AG10803 (cell line): ENCODE measurements around the gene IGHMBP2.

Experiments used
- DNase-seq: peaks from one replicate; pipeline ENCODE4 v3.0.0; 2010; ENCODE audit warnings: low read depth
- H3K4me3 ChIP-seq: 2 replicates; pipeline ENCODE4 v1.5.1; 2011; ENCODE audit warnings: mild to moderate bottlenecking, low read length, control low read depth
- TF ChIP-seq, protein P1 (sequence below): conservative IDR thresholded peaks from 2 replicates; pipeline ENCODE4 v1.5.1; 2011; ENCODE audit warnings: mild to moderate bottlenecking, low read length, control low read depth, inconsistent platforms

IGHMBP2 gene

DNA sequence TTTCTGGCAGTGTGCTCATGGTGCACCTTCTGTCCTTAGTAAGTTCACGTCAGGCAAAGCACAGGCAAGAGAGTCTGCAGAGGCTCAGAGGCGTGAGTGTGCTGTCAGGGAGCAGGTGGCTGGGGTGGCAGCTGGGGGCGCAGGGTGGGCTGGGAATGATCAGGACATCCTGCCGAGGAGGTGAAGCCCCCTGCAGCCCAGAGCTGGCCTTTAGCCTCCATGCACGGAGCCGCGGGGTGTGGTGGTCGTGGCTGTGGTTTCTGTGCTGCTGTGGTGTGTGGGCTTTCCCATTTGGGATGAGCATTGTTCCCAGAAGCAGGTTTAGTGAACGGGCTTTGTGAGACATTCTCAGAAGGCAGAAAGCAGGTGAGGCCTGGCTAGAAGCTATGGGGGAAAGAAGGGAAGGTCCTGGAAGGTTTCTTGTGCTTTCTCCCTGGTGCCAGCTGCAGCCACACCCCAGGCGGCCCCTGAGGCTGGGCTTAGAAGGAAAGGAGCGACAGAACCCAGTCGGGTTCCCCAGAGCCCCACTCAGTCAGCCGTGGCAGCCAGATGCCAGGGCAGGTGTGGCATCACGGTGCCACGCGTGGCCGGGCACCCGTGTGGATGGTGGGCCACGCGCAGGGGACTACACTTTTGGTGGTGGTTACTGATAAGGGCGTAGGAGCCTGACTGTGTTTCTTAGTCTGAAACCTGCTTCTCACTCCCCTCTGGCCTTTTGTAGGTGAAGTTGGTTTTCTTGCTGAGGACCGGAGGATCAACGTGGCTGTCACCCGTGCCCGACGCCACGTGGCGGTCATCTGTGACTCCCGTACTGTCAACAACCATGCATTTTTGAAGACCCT, 32.0 kb downstream of the IGHMBP2 start:
- TF ChIP-seq, protein P1, sequence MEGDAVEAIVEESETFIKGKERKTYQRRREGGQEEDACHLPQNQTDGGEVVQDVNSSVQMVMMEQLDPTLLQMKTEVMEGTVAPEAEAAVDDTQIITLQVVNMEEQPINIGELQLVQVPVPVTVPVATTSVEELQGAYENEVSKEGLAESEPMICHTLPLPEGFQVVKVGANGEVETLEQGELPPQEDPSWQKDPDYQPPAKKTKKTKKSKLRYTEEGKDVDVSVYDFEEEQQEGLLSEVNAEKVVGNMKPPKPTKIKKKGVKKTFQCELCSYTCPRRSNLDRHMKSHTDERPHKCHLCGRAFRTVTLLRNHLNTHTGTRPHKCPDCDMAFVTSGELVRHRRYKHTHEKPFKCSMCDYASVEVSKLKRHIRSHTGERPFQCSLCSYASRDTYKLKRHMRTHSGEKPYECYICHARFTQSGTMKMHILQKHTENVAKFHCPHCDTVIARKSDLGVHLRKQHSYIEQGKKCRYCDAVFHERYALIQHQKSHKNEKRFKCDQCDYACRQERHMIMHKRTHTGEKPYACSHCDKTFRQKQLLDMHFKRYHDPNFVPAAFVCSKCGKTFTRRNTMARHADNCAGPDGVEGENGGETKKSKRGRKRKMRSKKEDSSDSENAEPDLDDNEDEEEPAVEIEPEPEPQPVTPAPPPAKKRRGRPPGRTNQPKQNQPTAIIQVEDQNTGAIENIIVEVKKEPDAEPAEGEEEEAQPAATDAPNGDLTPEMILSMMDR = no peak
- no peak for DNase-seq
- no peak overlapping the region for H3K4me3 ChIP-seq

DNA sequence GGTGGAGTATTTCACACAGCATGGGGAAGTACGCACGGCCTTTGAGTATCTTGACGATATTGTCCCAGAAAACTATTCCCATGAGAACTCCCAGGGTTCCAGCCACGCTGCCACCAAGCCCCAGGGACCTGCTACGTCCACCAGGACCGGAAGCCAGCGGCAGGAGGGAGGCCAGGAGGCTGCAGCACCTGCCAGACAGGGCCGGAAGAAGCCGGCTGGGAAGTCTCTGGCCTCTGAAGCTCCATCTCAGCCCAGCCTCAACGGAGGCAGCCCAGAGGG, 32.6 kb downstream of the IGHMBP2 start:
- DNase-seq = no peak
- TF ChIP-seq, protein P1 = no peak
- H3K4me3 ChIP-seq = no peak overlapping the region

DNA sequence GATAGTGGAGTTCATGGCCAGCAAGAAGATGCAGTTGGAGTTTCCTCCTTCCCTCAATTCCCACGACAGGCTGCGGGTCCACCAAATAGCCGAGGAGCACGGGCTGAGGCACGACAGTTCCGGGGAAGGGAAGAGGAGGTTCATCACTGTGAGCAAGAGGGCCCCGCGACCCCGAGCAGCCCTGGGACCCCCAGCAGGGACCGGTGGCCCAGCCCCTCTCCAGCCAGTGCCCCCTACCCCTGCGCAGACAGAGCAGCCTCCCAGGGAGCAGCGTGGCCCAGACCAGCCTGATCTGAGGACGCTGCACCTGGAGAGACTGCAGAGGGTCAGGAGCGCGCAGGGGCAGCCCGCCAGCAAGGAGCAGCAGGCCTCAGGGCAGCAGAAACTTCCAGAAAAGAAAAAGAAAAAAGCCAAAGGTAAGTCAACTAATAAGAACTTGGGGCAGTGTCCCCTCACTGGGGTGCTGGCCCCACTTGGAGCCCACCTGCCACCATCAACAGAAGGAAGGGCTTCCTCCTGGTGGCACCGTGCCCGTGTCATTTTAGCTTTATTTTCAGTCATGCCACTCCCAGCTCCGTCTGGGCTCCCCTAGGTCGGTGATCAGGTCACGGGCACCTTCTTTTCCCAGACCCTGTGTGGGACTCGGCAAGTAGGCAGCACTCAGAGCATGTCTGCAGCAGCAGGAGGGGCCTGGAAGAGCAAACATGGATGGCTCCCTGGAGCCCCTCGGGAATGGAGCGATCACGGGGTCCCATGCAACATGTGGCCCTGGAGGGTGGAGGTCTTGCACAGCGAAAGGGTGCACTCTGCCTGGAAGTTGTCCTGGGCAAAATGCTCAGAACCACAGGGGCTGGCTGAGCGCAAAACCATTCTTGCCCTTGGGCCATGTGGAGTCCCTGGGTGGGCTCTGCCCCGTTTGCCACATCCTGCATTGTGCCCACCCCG, 33.3 kb downstream of the IGHMBP2 start:
- TF ChIP-seq, protein P1 = no peak
- DNase-seq = no peak

DNA sequence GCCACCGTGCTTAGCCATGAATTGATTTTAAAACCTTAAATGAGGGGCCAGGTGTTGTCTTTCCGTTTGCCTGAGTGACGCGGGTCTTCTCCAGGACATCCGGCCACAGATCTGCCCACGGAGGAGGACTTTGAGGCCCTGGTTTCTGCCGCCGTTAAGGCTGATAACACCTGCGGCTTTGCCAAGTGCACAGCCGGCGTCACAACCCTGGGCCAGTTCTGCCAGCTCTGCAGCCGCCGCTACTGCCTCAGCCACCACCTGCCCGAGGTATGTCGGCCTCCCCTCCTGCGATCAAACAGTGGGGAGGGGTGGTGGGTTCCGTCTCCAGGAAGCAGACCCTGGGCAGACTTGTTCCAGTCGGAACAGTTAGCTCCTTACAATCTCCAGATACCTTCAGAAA, 34.4 kb downstream of the IGHMBP2 start:
- TF ChIP-seq, protein P1 = no peak
- H3K4me3 ChIP-seq = no peak overlapping the region
- DNase-seq = no peak

More for the DNA sequence above, 33.3 kb downstream of the IGHMBP2 start:
- no peak overlapping the region for H3K4me3 ChIP-seq

DNA sequence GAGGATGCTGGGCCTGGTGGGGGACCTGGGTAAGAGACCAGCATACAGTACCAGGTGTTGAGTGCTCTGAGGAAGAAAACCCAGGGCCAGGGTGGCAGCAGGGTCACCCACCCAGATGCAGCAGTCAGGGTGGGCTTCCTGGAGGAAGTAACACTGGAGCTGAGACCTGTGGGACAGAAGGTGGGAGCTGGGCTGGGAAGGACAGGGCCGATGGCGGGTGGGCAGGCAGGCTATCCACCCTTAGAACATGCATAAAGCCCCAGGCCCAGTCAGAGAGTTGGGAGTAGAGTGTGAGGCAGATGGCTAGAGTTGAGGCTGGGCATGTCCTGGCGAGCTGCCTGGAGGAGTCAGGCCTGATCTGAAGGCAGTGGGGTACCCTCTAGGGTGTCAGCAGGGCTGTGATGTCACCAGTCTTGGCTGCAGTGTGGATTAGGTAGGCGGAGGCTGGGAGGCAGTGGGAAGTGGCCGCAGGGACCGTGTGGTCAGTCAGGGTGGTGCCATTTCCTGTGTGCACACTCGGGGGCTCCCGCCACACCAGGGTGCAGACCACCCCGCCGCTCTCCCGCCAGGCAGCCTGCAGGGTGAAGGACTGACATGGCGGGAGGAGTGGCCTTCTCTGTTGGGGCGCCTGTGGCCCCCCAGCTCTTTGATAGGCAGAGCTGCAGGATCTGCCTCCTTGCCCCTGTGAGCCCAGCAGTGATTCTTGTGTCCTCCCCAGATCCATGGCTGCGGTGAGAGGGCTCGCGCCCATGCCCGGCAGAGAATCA, 35.3 kb downstream of the IGHMBP2 start:
- TF ChIP-seq, protein P1 = no peak
- no peak overlapping the region for H3K4me3 ChIP-seq
- DNase-seq = no peak

DNA sequence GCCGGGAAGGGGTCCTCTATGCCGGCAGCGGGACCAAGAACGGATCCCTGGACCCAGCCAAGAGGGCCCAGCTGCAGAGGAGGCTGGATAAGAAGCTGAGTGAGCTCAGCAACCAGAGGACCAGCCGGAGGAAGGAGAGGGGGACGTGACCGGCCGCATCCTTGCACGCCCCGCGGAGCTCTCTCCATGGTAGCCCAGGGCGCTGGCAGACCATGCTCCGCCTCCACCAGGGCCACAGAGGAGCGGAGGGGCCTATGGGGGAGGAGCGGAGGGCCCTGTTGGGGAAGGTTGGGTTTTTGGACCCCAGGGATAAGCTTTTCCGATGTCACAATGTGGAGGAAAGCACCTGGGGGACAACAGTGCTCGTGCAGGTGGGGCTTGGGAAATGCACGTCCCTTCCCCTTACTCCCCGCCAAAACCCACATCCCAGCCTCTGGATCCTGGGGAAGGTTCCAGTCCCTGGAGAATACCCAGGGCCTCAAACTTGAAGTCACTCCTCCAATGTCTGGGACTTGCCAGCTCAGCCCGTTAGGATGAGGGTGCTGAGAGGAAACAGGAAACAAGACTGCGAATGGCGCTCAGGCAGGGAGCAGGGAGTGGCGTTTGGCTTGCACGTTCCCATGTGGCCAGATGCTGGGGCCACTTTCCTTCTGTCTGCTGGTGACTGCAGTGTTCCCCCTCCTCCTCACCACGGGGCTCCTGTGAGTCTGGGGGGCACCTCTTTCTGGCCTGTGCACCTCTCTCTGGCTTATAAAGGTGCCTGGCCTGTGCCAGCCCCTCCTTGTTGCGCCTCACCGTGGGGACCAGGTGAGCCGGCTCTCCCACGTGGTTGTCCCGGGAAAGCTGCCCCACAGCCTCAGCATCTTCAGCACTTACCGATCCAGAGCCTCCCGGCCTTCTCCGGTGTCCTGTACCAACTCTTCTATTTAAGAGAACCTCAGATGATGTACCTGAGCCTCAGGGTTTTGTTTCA, 36.2 kb downstream of the IGHMBP2 start:
- no peak overlapping the region for H3K4me3 ChIP-seq
- DNase-seq = no peak
- TF ChIP-seq, protein P1 = no peak
